ENCODE results near the gene BCAS3. TPM values are rescaled to one million over a fixed set of nuclear protein-coding genes. Genes with fewer than 3 reads are reported as not detected.

The BCAS3 gene
- total RNA-seq, 2 experiments from 2014 or later, result 13.4 to 14.5 TPM

GRCh38 chr17:60741031-60741430, 63.4 kb downstream of the BCAS3 start:
- intact Hi-C loops (cut with micrococcal nuclease; ENCODE audit: unreplicated experiment), result no loop called here
- no peak overlapping the region for H2AFZ ChIP-seq (ENCODE audit: low read length)
- H3K36me3 ChIP-seq (ENCODE audit: insufficient read depth, low read length), result no peaks in the 10 kb centered on the region
- ChIA-PET CTCF (ENCODE audit: unreplicated experiment) (no interaction called here), POLR2A (interaction anchor here (0.7 kb wide), 1 partner anchor 1918 kb away, joined by 6 read pairs; no protein-coding TSS in a partner anchor)
- H3K4me3 ChIP-seq (ENCODE audit: low read depth, low read length, poor library complexity, severe bottlenecking), result no peak overlapping the region
- no peak for DNase-seq (ENCODE audit: low spot score)
- no peaks in the 10 kb centered on the region for H3K79me2 ChIP-seq (ENCODE audit: insufficient read depth, low read depth, low read length)
- no peaks in the 10 kb centered on the region for H4K20me1 ChIP-seq (ENCODE audit: insufficient read depth, low read length)
- no peaks in the 10 kb centered on the region for H3K9me3 ChIP-seq (ENCODE audit: low read length)
- BruUV-seq (replicated peaks), result no TSS peak
- no peak overlapping the region for H3K4me2 ChIP-seq (ENCODE audit: low read length)
- no peak overlapping the region for H3K27ac ChIP-seq (ENCODE audit: low read depth, low read length, poor library complexity, severe bottlenecking)
- TF ChIP-seq EZH2phosphoT487 (IDR thresholded peaks at IDR 0.05; ENCODE audit: borderline replicate concordance, low read depth, low read length), result no peak
- TF ChIP-seq CTCF (conservative IDR thresholded peaks at IDR 0.05; ENCODE audit: low read length), result no peak
- no peaks in the 10 kb centered on the region for H3K4me1 ChIP-seq (ENCODE audit: insufficient read depth, low read length, poor library complexity, severe bottlenecking)
- no peaks in the 10 kb centered on the region; the same call in 1 of the 2 replicates for H3K9me2 ChIP-seq (ENCODE audit: insufficient read depth, low read length)

DNA sequence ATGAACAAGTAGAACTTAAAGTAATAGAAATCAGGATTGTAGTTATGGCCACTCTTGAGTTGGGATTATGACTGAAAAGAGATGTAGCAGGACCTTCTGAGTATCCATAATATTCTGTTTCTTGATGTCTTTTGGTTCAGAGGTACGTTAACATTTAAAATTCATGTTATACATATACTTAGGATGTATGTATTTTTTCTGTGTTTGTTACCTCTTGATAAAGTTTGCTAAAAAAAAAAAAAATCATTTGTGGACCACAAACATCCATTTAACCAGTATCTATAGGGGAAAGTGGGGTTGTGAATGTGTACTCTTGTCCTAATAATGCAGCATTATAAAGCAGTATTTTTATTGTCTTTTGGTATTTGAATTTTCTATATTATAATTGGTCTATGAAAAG, 65.6 kb downstream of the BCAS3 start:
- Histone ChIP-seq H3K36me3 (ENCODE audit: insufficient read depth, low read length) (no peaks in the 10 kb centered on the region), H3K9me2 (ENCODE audit: insufficient read depth, low read length) (no peaks in the 10 kb centered on the region; the same call in 1 of the 2 replicates), H3K4me1 (ENCODE audit: insufficient read depth, low read length, poor library complexity, severe bottlenecking) (no peaks in the 10 kb centered on the region), H3K4me2 (ENCODE audit: low read length) (no peak overlapping the region), H4K20me1 (ENCODE audit: insufficient read depth, low read length) (no peaks in the 10 kb centered on the region), H3K4me3 (ENCODE audit: low read depth, low read length, poor library complexity, severe bottlenecking) (no peak overlapping the region), H3K27ac (ENCODE audit: low read depth, low read length, poor library complexity, severe bottlenecking) (no peak overlapping the region), H3K79me2 (ENCODE audit: insufficient read depth, low read depth, low read length) (no peaks in the 10 kb centered on the region), H2AFZ (ENCODE audit: low read length) (no peak overlapping the region), H3K9me3 (ENCODE audit: low read length) (no peaks in the 10 kb centered on the region)
- no peak for DNase-seq (ENCODE audit: low spot score)
- intact Hi-C loops (cut with micrococcal nuclease; ENCODE audit: unreplicated experiment), result no loop called here
- BruUV-seq (replicated peaks), result no TSS peak
- ChIA-PET CTCF (ENCODE audit: unreplicated experiment) (no interaction called here), POLR2A (no interaction called here)
- TF ChIP-seq EZH2phosphoT487 (IDR thresholded peaks at IDR 0.05; ENCODE audit: borderline replicate concordance, low read depth, low read length) (no peak), CTCF (conservative IDR thresholded peaks at IDR 0.05; ENCODE audit: low read length) (no peak)

- Histone ChIP-seq H3K4me1 (ENCODE audit: insufficient read depth, low read length, poor library complexity, severe bottlenecking) (no peaks in the 10 kb centered on the region), H3K27ac (ENCODE audit: low read depth, low read length, poor library complexity, severe bottlenecking) (no peak overlapping the region), H3K4me2 (ENCODE audit: low read length) (no peak overlapping the region), H3K4me3 (ENCODE audit: low read depth, low read length, poor library complexity, severe bottlenecking) (no peak overlapping the region), H4K20me1 (ENCODE audit: insufficient read depth, low read length) (no peaks in the 10 kb centered on the region), H3K36me3 (ENCODE audit: insufficient read depth, low read length) (no peaks in the 10 kb centered on the region), H3K9me3 (ENCODE audit: low read length) (no peaks in the 10 kb centered on the region), H3K9me2 (ENCODE audit: insufficient read depth, low read length) (no peaks in the 10 kb centered on the region; the same call in 1 of the 2 replicates), H3K79me2 (ENCODE audit: insufficient read depth, low read depth, low read length) (no peaks in the 10 kb centered on the region), H2AFZ (ENCODE audit: low read length) (no peak overlapping the region)
- TF ChIP-seq EZH2phosphoT487 (IDR thresholded peaks at IDR 0.05; ENCODE audit: borderline replicate concordance, low read depth, low read length), result no peak
- no peak for TF ChIP-seq CTCF (conservative IDR thresholded peaks at IDR 0.05; ENCODE audit: low read length)
- DNase-seq (ENCODE audit: low spot score), result no peak
- POLR2A ChIA-PET, result interaction anchor here (0.7 kb wide), 1 partner anchor 170 kb away, joined by 3 read pairs; no protein-coding TSS in a partner anchor
- BruUV-seq (replicated peaks), result no TSS peak
- intact Hi-C loops (cut with micrococcal nuclease; ENCODE audit: unreplicated experiment), result no loop called here
- CTCF ChIA-PET (ENCODE audit: unreplicated experiment), result no interaction called here
Measured at GRCh38 chr17:60743799-60744198, 66.1 kb downstream of the BCAS3 start.
